Measurements from ENCODE around the gene ID2. TPM values are rescaled to one million over a fixed set of nuclear protein-coding genes. Genes with fewer than 3 reads are reported as not detected.

Gene ID2
- polyA plus RNA-seq (2011; rRNA removed) (177 and 228 TPM in 2 replicates), polyA plus RNA-seq (2017; fragmentation: RNase III; extraction: RNeasy Plus Mini Kit Qiagen cat#74134 plus additional on column Dnase treatment) (87.8 to 221 TPM (median 181 TPM) in 3 replicates), polyA minus RNA-seq (2011; rRNA and poly(A)+ RNA removed) (112 and 167 TPM in 2 replicates)
- 988 and 1,180 TPM in 2 replicates for polyA plus RNA-seq (2012; cell fraction: cytosol; rRNA removed)
- 636 and 701 TPM in 2 replicates for polyA plus RNA-seq (2012; cell fraction: nucleus; rRNA removed)

- DNase-seq (ENCODE audit: low read depth in 1 of 2, low spot score in 1 of 2) (peak; percentile 98 to 99), FAIRE-seq (no peak), ATAC-seq (peak; percentile 30 to 69)
- Histone ChIP-seq H3K4me2 (peak within 1 kb of the TSS; percentile 86), H3K27ac (peak within 1 kb of the TSS; percentile 97 to 99), H3K4me1 (peaks cover 11% of the 10 kb centered on the region), H3K4me3 (peak within 1 kb of the TSS; percentile 87), H3K9me3 (no peaks in the 10 kb centered on the region)
- POLR2A ChIA-PET, result interaction anchor here (0.6 to 3.3 kb wide), 61 partner anchors 9 to 1585 kb away, joined by 3 to 40 read pairs (median 4); no protein-coding TSS in a partner anchor
- CTCF ChIA-PET, result interaction anchor here (0.7 to 3.2 kb wide), 18 partner anchors 10 to 1586 kb away, joined by 3 to 22 read pairs (median 3); no protein-coding TSS in a partner anchor
- WGBS (ENCODE audit: missing lambda C conversion rate), result under 1% methylated on average over 24 of the region's 70 CpGs
- TF ChIP-seq RNF2 (IDR thresholded peaks at IDR 0.05; ENCODE audit: borderline replicate concordance, low read depth) (0 out of 2 replicates have a peak, but pooled peaks have one; percentile 34), JUN (IDR thresholded peaks at IDR 0.05) (peak; percentile 97 to 100), EHMT2 (IDR thresholded peaks at IDR 0.05; ENCODE audit: low read depth) (no peak), RCOR1 (IDR thresholded peaks at IDR 0.05; ENCODE audit: low read depth, low read length) (no peak), JUNB (IDR thresholded peaks at IDR 0.05) (no peak), FOSB (CRISPR knock-in tag; IDR thresholded peaks at IDR 0.05) (no peak; the same call in 1 of the 2 replicates), TP53 (CRISPR knock-in tag; IDR thresholded peaks at IDR 0.05) (no peak; the same call in 1 of the 2 replicates), GATA3 (IDR thresholded peaks at IDR 0.05; ENCODE audit: borderline replicate concordance) (peak; percentile 46; the same call in 1 of the 2 replicates), ZFP36 (IDR thresholded peaks at IDR 0.05; ENCODE audit: borderline replicate concordance, partially characterized antibody) (no peak), CTCF (IDR thresholded peaks at IDR 0.05) (no peak), RAD21 (conservative IDR thresholded peaks at IDR 0.05 in 1 of 2, IDR thresholded peaks at IDR 0.05 in 1 of 2) (peak; percentile 30 to 35; a peak in 2 of 5 replicates), BHLHE40 (IDR thresholded peaks at IDR 0.05; ENCODE audit: low read depth, low read length) (peak; percentile 45; the same call in 1 of the 2 replicates), SMC3 (IDR thresholded peaks at IDR 0.05) (peak; percentile 42; the same call in 2 of the 3 replicates), ELK1 (IDR thresholded peaks at IDR 0.05; ENCODE audit: low read depth, low read length) (no peak), TFCP2L1 (CRISPR knock-in tag; IDR thresholded peaks at IDR 0.05) (peak; percentile 46; the same call in 1 of the 2 replicates), MYC (IDR thresholded peaks at IDR 0.05; ENCODE audit: borderline replicate concordance, low read length) (peak; percentile 50; the same call in 1 of the 2 replicates), CHD2 (IDR thresholded peaks at IDR 0.05; ENCODE audit: low read length, partially characterized antibody) (peak; percentile 38), POLR2A (IDR thresholded peaks at IDR 0.05; ENCODE audit: low read length) (peak; percentile 100), PHF8 (IDR thresholded peaks at IDR 0.05; ENCODE audit: borderline replicate concordance, low read depth) (peak; percentile 80; the same call in 1 of the 2 replicates), HDAC2 (IDR thresholded peaks at IDR 0.05) (no peak), E2F6 (IDR thresholded peaks at IDR 0.05; ENCODE audit: borderline replicate concordance, low read depth) (no peak), CBX8 (IDR thresholded peaks at IDR 0.05) (no peak), PBX3 (IDR thresholded peaks at IDR 0.05) (peak; percentile 99), KDM5A (IDR thresholded peaks at IDR 0.05) (peak; percentile 10; the same call in 1 of the 2 replicates), MAX (IDR thresholded peaks at IDR 0.05) (peak; percentile 64), BCL3 (IDR thresholded peaks at IDR 0.05) (peak; percentile 99), HES2 (IDR thresholded peaks at IDR 0.05) (no peak)
These were observed at the start of gene ID2 for GRCh38 chr2:8681786-8682692. TSS of gene ID2 (plus strand) at chr2:8682056. CDS start at chr2:8682166, 110 bp downstream.

All from A549 (cell line).